MCF 10A (cell line): ENCODE results near the gene ZGLP1. TPM values are rescaled to one million over a fixed set of nuclear protein-coding genes. Genes with fewer than 3 reads are reported as not detected.

ENCODE experiments used
- BruUV-seq: library from RNA; stranded (reverse); fragments of 400-500 nt; replicated peaks from 2 replicates; lab custom pipeline; 2021; lab: Mats Ljungman, UMichigan
- CTCF ChIA-PET: fragments of 300-600 bp; sonication (Branson Sonifier 250); formaldehyde crosslinking; extraction: SDS; loops from one replicate; lab custom pipeline; 2021; ENCODE audit warnings: antibody characterized with exemption, inconsistent platforms; lab: Yijun Ruan, JAX
- POLR2A ChIA-PET: fragments of 300-600, 350-650 bp; sonication (Branson Sonifier 250); formaldehyde crosslinking; extraction: SDS; loops from one replicate; lab custom pipeline; 2020; ENCODE audit warnings: antibody characterized with exemption, inconsistent platforms; lab: Yijun Ruan, JAX
- DNase-seq: peaks from one replicate; pipeline ENCODE4 v3.0.0-alpha.2; 2018; ENCODE audit not compliant: unreplicated experiment
- H3K27ac Mint-ChIP-seq: one replicate; pipeline ENCODE4 v1.8.0; 2022; ENCODE audit warnings: mild to moderate bottlenecking, low read depth, mixed read lengths; ENCODE audit not compliant: unreplicated experiment
- H3K27me3 Mint-ChIP-seq: one replicate; pipeline ENCODE4 v1.8.0; 2022; ENCODE audit warnings: mixed read lengths; ENCODE audit not compliant: insufficient read depth, unreplicated experiment
- H3K36me3 Mint-ChIP-seq: one replicate; pipeline ENCODE4 v1.8.0; 2022; ENCODE audit warnings: mild to moderate bottlenecking, moderate library complexity, mixed read lengths; ENCODE audit not compliant: insufficient read depth, unreplicated experiment
- H3K4me1 Mint-ChIP-seq: one replicate; pipeline ENCODE4 v1.8.0; 2022; ENCODE audit warnings: mixed read lengths; ENCODE audit not compliant: insufficient read depth, unreplicated experiment
- H3K4me3 Mint-ChIP-seq: one replicate; pipeline ENCODE4 v1.8.0; 2022; ENCODE audit warnings: mild to moderate bottlenecking, moderate library complexity, mixed read lengths; ENCODE audit not compliant: unreplicated experiment
- H3K9me3 Mint-ChIP-seq: one replicate; pipeline ENCODE4 v1.8.0; 2022; ENCODE audit warnings: mixed read lengths; ENCODE audit not compliant: unreplicated experiment
- intact Hi-C: fragments of 100-400 bp; cut with micrococcal nuclease; formaldehyde crosslinking; loops from 2 replicates; pipeline ENCODE4 v1.14.1; 2022
- total RNA-seq: library from RNA; stranded (reverse); gene quantifications from 2 replicates; pipeline ENCODE4 v1.2.3, GENCODE V29; 2022
- TF ChIP-seq, protein P1 (sequence below): fragments of 200-600 bp; IDR thresholded peaks from one replicate; pipeline ENCODE4 v1.8.0; 2022; ENCODE audit warnings: antibody characterized with exemption, mild to moderate bottlenecking; ENCODE audit not compliant: unreplicated experiment

Gene ZGLP1
- total RNA-seq, 1 experiment from 2014 or later, result 3.8 TPM

DNA sequence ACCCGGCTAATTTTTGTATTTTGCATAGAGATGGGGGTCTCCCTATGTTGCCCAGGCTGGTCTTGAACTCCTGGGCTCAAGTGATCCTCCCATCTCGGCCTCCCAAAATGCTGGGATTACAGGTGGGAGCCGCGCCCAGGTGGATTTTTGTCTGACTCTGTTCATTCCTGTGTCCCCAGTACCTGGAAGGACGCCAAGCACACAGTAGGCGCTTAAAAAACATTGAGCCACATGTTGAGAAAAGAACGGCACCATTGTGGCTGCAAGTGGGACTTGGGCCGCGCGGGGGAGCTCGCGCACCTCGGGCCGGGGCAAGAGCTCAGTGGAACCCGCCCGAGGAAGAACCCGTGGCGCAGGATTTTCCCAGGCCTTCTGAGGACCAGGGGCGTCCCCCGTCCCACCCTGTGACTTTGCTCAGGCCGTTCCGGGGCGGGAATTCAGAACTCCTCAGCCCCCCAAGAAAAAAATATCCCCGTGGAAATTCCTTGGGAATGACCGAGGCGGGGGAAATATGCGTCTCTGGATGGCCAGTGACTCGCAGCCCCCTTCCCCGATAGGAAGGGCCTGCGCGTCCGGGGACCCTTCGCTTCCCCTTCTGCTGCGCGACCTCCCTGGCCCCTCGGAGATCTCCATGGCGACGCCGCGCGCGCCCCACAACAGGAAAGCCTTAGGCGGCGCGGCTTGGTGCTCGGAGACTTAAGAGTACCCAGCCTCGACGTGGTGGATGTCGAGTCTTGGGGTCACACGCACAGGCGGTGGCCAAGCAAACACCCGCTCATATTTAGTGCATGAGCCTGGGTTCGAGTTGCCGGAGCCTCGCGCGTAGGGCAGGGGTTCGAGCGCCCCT lies 40.1 kb downstream of the ZGLP1 start:
- peaks cover 3% of the 10 kb centered on the region for H3K36me3 Mint-ChIP-seq
- peak overlapping the region; percentile 16 for H3K27ac Mint-ChIP-seq
- TF ChIP-seq, protein P1, sequence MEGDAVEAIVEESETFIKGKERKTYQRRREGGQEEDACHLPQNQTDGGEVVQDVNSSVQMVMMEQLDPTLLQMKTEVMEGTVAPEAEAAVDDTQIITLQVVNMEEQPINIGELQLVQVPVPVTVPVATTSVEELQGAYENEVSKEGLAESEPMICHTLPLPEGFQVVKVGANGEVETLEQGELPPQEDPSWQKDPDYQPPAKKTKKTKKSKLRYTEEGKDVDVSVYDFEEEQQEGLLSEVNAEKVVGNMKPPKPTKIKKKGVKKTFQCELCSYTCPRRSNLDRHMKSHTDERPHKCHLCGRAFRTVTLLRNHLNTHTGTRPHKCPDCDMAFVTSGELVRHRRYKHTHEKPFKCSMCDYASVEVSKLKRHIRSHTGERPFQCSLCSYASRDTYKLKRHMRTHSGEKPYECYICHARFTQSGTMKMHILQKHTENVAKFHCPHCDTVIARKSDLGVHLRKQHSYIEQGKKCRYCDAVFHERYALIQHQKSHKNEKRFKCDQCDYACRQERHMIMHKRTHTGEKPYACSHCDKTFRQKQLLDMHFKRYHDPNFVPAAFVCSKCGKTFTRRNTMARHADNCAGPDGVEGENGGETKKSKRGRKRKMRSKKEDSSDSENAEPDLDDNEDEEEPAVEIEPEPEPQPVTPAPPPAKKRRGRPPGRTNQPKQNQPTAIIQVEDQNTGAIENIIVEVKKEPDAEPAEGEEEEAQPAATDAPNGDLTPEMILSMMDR, result peak; percentile 95
- no TSS peak for BruUV-seq
- peak; percentile 78 for DNase-seq
- H3K4me3 Mint-ChIP-seq, result peak overlapping the region; percentile 54
- no peaks in the 10 kb centered on the region for H3K9me3 Mint-ChIP-seq
- H3K27me3 Mint-ChIP-seq, result no peaks in the 10 kb centered on the region
- no peaks in the 10 kb centered on the region for H3K4me1 Mint-ChIP-seq
- ChIA-PET POLR2A (interaction anchor here (0.6 to 3.5 kb wide), 10 partner anchors 10 to 137 kb away, joined by 3 to 33 read pairs (median 7); partner anchors contain the start of genes MRPL4, RAVER1 and TYK2), CTCF (interaction anchor here (0.5 to 6.3 kb wide), 25 partner anchors 10 to 1946 kb away, joined by 3 to 103 read pairs (median 4); partner anchors contain the start of gene TYK2)
- intact Hi-C loops, result loop anchor here (1.0 to 2.0 kb wide), 2 partner anchors 111 to 120 kb away; partner anchors contain the start of gene TYK2

DNA sequence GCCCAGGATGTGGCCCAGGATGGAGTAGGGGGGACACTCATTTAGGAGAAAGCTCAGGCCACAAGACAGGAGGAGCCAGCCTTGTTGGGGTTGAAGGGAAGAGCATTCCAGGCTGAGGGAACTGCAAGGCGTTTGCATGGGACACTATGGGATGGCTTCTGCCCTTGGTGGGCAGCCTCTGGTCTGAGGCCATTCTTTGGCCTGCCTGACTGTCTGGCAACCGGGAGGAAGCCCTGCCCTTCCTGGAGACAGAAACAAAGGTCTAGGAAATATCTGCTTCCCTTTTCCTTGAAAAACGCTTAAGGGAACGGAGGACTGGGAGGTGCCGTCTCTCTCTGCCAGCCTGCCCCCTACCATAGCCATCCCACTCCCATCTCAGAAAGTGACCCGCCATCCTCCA lies 41.5 kb downstream of the ZGLP1 start:
- intact Hi-C loops, result loop anchor here (2.0 kb wide), 1 partner anchor 113 kb away; the partner anchor contains the start of gene TYK2
- H3K9me3 Mint-ChIP-seq, result no peaks in the 10 kb centered on the region
- no peak overlapping the region for H3K4me3 Mint-ChIP-seq
- H3K27me3 Mint-ChIP-seq, result no peaks in the 10 kb centered on the region
- H3K27ac Mint-ChIP-seq, result no peak overlapping the region
- H3K36me3 Mint-ChIP-seq, result no peaks in the 10 kb centered on the region
- BruUV-seq, result no TSS peak
- POLR2A ChIA-PET, result interaction anchor here (1.2 kb wide), 1 partner anchor 112 kb away, joined by 3 read pairs; the partner anchor contains the start of gene TYK2
- TF ChIP-seq, protein P1, result no peak
- DNase-seq, result no peak
- no peaks in the 10 kb centered on the region for H3K4me1 Mint-ChIP-seq
- CTCF ChIA-PET, result interaction anchor here (0.7 to 6.3 kb wide), 10 partner anchors 8 to 125 kb away, joined by 3 to 103 read pairs (median 6); partner anchors contain the start of gene TYK2

DNA sequence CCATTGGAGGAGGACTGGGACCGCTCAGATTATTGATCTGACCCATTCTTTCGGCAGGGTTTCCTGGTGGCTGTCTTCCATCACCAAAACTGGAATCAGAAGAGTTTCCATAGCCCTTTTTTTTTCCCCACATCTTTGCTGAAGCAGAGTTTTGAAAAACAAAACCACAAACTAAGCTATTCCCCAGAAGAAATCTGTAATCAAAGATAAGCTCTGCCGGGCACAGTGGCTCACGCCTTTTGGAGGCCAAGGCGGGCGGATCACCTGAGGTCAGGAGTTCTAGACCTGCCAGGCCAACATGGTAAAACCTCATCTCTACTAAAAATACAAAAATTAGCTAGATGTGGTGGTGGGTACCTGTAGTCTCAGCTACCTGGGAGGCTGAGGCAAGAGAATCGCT lies 42.9 kb downstream of the ZGLP1 start:
- POLR2A ChIA-PET, result no interaction called here
- H3K4me1 Mint-ChIP-seq, result no peaks in the 10 kb centered on the region
- intact Hi-C loops, result no loop called here
- H3K27ac Mint-ChIP-seq, result no peak overlapping the region
- no peak overlapping the region for H3K4me3 Mint-ChIP-seq
- no peaks in the 10 kb centered on the region for H3K36me3 Mint-ChIP-seq
- TF ChIP-seq, protein P1, result no peak
- CTCF ChIA-PET, result interaction anchor here (0.6 to 6.3 kb wide), 6 partner anchors 7 to 223 kb away, joined by 3 to 103 read pairs (median 6); no protein-coding TSS in a partner anchor
- no peaks in the 10 kb centered on the region for H3K9me3 Mint-ChIP-seq
- no peak for DNase-seq
- no peaks in the 10 kb centered on the region for H3K27me3 Mint-ChIP-seq
- BruUV-seq, result no TSS peak

DNA sequence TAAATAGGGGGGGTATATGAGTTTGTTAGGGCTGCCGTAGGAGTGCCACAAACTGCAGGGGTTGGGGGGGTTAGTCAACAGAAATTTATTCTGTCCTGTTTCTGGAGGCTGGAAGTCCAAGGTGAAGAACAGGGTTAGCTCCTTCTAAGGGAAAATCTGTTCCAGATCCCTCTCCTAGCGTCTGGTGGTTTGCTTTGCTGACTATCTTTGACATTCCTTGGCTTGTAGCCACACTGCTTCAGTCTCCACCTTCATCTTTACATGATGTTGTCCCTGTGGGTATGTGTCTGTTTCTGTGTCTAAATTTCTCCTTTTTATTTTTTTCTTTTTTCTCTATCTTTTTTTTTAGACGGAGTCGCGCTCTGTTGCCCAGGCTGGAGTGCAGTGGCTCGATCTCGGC lies 46.8 kb downstream of the ZGLP1 start:
- POLR2A ChIA-PET, result no interaction called here
- Mint-ChIP-seq H3K27ac (no peak overlapping the region), H3K4me3 (no peak overlapping the region), H3K9me3 (no peaks in the 10 kb centered on the region), H3K4me1 (no peaks in the 10 kb centered on the region), H3K27me3 (no peaks in the 10 kb centered on the region), H3K36me3 (peaks cover 13% of the 10 kb centered on the region)
- TF ChIP-seq, protein P1, result no peak
- CTCF ChIA-PET, result interaction anchor here (0.7 to 1.0 kb wide), 4 partner anchors 122 to 150 kb away, joined by 3 to 5 read pairs (median 4); no protein-coding TSS in a partner anchor
- intact Hi-C loops, result no loop called here
- DNase-seq, result no peak
- BruUV-seq, result no TSS peak
